Ascending aorta (tissue), 2 donors: ENCODE measurements around the gene G3BP1. TPM values are rescaled to one million over a fixed set of nuclear protein-coding genes. Genes with fewer than 3 reads are reported as not detected.

ENCODE experiments used
- DNase-seq, 2 donors: peaks; one replicate each; pipeline ENCODE4 v3.0.0-alpha.2; 2019; ENCODE audit warnings: low spot score in 2 of 2
- H3K27ac ChIP-seq, 2 donors: fragments of 200-600 bp; sonication (generic); one replicate each; pipeline ENCODE4 v1.5.1; 2016 to 2017; ENCODE audit warnings: mild to moderate bottlenecking in 1 of 2
- H3K27me3 ChIP-seq: fragments of 200-600 bp; sonication (generic); one replicate; pipeline ENCODE4 v1.5.1; 2017
- H3K36me3 ChIP-seq, 2 donors: fragments of 200-600 bp; sonication (generic); one replicate each; pipeline ENCODE4 v1.5.1; 2016
- H3K4me1 ChIP-seq, 2 donors: fragments of 200-600 bp; sonication (generic); one replicate each; pipeline ENCODE4 v1.5.1; 2016 to 2017; ENCODE audit warnings: mild to moderate bottlenecking in 1 of 2
- H3K4me3 ChIP-seq, 2 donors: fragments of 200-600 bp; sonication (generic); one replicate each; pipeline ENCODE4 v1.5.1; 2016 to 2017; ENCODE audit warnings: mild to moderate bottlenecking in 1 of 2
- H3K9me3 ChIP-seq, 2 donors: fragments of 200-600 bp; sonication (generic); one replicate each; pipeline ENCODE4 v1.5.1; 2016
- CTCF ChIP-seq, 3 experiments: fragments of 200-600 bp in 2 of 3; fragments of 450-650 bp in 1 of 3; sonication (generic) in 2 of 3; IDR thresholded peaks; one replicate each; pipeline ENCODE4 v1.5.1; 2016 to 2019; ENCODE audit warnings: antibody characterized with exemption in 3 of 3, mild to moderate bottlenecking in 1 of 3, moderate library complexity in 1 of 3
- intact Hi-C: fragments of 100-400 bp; cut with DNase I; formaldehyde crosslinking; loops from one replicate; pipeline ENCODE4 v1.15.1; 2023
- total RNA-seq: library from RNA; depleted of rRNA; stranded (reverse); fragments of >200 nt; gene quantifications from one replicate; pipeline ENCODE4 v1.1.0, GENCODE V29; 2016

The G3BP1 gene
- total RNA-seq, 1 donor from 2014 or later, result 138 TPM

- Histone ChIP-seq H3K27ac (no peak overlapping the region), H3K4me3 (no peak overlapping the region), H3K9me3 (no peaks in the 10 kb centered on the region), H3K36me3 (peaks cover 66 to 80% of the 10 kb centered on the region in 2 donors), H3K27me3 (no peaks in the 10 kb centered on the region), H3K4me1 (no peaks in the 10 kb centered on the region)
- intact Hi-C loops, result loop anchor here (10.0 kb wide), 1 partner anchor 1564 kb away; no protein-coding TSS in a partner anchor
- TF ChIP-seq CTCF (IDR thresholded peaks at IDR 0.05), result no peak
- DNase-seq, result no peak
Measured at GRCh38 chr5:151800532-151800931, 28.8 kb downstream of the G3BP1 start.

- no peak for TF ChIP-seq CTCF (IDR thresholded peaks at IDR 0.05)
- H3K4me1 ChIP-seq, result peaks cover 0 to 8% of the 10 kb centered on the region in 2 donors
- no peak for DNase-seq
- H3K9me3 ChIP-seq, result no peaks in the 10 kb centered on the region
- H3K36me3 ChIP-seq, result peaks cover 33 to 59% of the 10 kb centered on the region in 2 donors
- H3K27me3 ChIP-seq, result no peaks in the 10 kb centered on the region
- no peak overlapping the region for H3K27ac ChIP-seq
- intact Hi-C loops, result loop anchor here (10.0 kb wide), 1 partner anchor 1559 kb away; no protein-coding TSS in a partner anchor
- no peak overlapping the region for H3K4me3 ChIP-seq
Measured at GRCh38 chr5:151805414-151806223, 33.9 kb downstream of the G3BP1 start.

GRCh38 chr5:151808451-151809169, 36.9 kb downstream of the G3BP1 start:
- Histone ChIP-seq H3K9me3 (no peaks in the 10 kb centered on the region), H3K4me1 (peaks cover 0 to 12% of the 10 kb centered on the region in 2 donors), H3K27ac (no peak overlapping the region), H3K27me3 (no peaks in the 10 kb centered on the region), H3K4me3 (no peak overlapping the region), H3K36me3 (peaks cover 11 to 35% of the 10 kb centered on the region in 2 donors)
- intact Hi-C loops, result loop anchor here (10.0 kb wide), 1 partner anchor 1556 kb away; no protein-coding TSS in a partner anchor
- no peak for DNase-seq
- no peak for TF ChIP-seq CTCF (IDR thresholded peaks at IDR 0.05)

- Histone ChIP-seq H3K36me3 (peaks cover 5 to 38% of the 10 kb centered on the region in 2 donors), H3K27ac (no peak overlapping the region), H3K27me3 (no peaks in the 10 kb centered on the region), H3K9me3 (no peaks in the 10 kb centered on the region), H3K4me3 (no peak overlapping the region), H3K4me1 (peaks cover 0 to 12% of the 10 kb centered on the region in 2 donors)
- no peak for TF ChIP-seq CTCF (IDR thresholded peaks at IDR 0.05)
- DNase-seq, result no peak
- intact Hi-C loops, result no loop called here
Measured at GRCh38 chr5:151810449-151810848, 38.7 kb downstream of the G3BP1 start.

GRCh38 chr5:151810897-151811296, 39.1 kb downstream of the G3BP1 start:
- H3K4me3 ChIP-seq, result no peak overlapping the region
- no peaks in the 10 kb centered on the region for H3K9me3 ChIP-seq
- no peak for DNase-seq
- peaks cover 0 to 12% of the 10 kb centered on the region in 2 donors for H3K4me1 ChIP-seq
- intact Hi-C loops, result no loop called here
- H3K36me3 ChIP-seq, result peaks cover 5 to 33% of the 10 kb centered on the region in 2 donors
- TF ChIP-seq CTCF (IDR thresholded peaks at IDR 0.05), result no peak
- H3K27ac ChIP-seq, result no peak overlapping the region
- no peaks in the 10 kb centered on the region for H3K27me3 ChIP-seq
